Activated gamma-delta T cell (primary cell): ENCODE measurements around the gene HOXA13.
A peak's percentile ranks its signal among the peaks of the same experiment; 100 is the strongest.

Source experiments
- DNase-seq: peaks from one replicate; lab custom pipeline; 2025; lab: John Stamatoyannopoulos, UW

Gene HOXA13

DNA sequence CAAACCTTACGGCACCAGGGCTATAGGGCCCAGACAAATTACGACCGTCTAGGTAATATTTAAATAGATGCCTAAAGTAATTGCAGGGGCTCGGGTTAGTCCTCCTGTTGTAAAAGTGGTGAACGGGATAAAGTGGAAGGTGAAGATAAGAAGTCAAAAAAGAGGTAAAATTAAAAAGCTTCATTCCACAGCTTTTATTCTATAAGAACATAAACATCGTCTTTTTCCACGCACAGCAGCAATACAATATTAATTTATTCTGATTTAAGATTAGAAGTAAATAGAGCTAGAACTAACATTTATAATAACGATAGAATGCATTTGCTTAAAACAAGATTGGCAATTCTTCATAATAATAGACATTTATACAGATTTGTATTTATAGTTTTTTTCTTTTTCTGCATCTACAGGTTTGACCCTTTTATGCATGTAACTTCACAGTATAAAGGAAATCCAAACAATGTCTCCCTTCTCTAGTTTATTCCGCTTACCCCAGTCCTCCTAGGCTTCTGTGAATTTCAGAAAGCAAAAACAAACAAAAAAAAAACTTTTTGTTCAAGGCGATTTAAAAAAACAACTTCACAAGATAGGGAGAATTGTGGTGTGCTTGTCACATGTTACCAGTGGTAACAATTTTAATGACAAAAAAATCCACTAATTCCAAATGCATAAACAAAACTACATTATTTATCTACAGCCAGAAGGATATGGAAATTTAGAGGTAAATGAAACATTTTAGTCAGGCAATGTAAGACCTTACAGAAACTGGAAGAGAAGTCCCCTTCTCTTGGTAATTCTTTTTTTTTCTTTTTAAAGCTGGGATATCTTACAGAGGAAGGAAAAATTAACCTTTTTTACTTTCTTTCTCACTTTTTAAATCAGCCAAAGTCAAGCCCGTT is 29.2 kb downstream of the HOXA13 start:
- DNase-seq = no peak

DNA sequence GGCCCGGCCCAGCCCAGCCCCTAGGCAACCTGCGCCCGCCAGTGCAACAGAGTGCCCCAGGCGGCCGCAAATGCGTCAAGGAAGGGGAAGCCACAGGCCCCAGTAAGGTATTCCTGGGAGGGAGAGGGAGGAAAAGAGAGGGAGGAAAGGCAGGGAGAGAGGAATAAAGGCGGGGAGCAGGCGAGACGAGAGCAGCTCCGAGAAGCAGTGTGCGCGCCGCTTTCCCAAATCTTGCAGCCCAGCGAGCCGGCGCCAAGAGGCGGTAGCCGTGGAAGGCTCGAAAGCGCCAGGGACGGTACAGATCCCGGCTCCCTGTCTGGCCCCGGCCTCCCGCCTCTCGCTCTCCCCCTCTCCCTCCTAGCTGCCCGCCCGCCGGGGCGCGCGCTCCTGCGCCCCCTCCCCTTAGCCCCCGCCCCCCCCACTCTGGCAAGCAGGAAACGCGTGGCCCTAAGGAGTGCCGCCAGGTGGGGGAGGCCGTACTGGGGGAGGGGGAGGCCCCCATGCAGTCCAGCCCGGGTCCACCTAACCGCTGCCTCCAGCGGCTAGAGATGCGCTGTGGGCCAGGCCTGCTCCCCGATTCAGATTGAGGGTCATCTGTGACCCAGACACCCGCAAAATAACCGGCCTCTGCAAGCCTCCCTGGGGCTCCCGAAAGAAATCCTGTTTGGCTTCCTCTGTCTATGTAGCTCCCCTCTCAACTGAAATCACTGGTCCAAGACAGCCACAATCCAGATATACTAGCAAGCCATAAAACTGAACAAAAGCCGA is 30.0 kb downstream of the HOXA13 start:
- DNase-seq = no peak

- no peak for DNase-seq
These were observed 31.5 kb downstream of the HOXA13 start for GRCh38 chr7:27168265-27168947.

DNA sequence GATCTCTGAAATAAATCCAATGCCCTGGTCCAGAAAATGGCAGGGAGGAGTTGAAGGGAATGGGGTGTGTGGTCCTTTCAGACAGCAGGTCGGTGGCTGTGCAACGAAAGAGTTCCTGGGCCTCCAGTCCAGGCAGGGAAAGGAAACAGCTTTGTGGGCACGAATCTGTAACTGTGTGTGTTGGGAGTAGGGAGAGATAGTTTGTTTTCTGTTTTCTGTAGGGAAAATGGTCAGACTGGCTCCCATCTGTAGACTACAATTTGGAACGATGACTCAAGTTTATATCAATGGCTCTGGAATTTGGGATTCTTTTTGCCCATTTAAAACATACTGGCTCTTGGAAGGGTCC is 32.0 kb downstream of the HOXA13 start:
- no peak for DNase-seq

DNA sequence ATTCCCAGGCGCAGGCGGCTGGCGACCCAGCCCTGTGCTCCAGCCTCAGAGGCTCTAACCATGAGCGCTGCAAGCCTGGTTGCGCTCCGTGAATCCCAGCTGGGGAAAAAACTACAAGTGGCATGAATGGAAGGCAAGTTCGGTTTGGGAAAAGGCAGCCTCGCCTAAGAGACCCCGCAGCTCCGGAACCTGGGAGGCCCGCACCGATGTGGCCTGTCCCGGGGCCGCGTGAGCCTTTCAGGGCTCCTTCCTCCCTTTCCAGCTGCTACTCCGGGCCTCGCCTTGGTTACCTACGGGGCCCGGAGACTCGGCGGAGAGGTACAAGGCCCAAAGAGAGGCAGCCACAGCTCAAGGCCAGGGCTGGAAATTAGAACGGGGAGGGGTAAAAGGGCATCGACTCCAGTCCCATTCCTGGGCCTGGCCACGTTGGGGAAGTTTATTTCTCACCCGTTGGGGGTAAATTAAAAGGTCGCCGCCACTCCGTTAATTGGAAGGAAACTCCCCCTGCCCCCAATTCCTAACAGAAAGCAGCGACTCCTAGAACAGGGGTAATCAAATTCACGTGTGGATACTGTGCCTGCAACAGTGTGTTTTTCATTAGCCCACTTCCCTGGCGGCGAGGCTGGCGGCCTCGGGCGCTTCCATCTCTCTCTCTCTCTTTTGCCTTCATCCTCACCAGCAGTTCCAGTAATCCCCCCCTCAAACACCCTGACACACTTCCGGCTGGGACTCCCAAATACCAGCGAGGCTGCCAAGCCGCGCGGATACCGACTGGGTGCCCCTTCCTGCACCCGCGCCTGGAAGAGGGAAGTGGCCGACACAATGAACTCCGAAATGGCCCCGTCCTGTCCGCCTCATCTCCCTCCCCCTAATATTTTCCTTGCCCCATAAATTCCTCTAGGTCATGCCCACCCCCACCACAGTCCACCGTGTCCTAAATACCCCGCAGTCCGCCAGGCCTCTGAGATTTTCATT is 33.1 kb downstream of the HOXA13 start:
- no peak for DNase-seq

DNA sequence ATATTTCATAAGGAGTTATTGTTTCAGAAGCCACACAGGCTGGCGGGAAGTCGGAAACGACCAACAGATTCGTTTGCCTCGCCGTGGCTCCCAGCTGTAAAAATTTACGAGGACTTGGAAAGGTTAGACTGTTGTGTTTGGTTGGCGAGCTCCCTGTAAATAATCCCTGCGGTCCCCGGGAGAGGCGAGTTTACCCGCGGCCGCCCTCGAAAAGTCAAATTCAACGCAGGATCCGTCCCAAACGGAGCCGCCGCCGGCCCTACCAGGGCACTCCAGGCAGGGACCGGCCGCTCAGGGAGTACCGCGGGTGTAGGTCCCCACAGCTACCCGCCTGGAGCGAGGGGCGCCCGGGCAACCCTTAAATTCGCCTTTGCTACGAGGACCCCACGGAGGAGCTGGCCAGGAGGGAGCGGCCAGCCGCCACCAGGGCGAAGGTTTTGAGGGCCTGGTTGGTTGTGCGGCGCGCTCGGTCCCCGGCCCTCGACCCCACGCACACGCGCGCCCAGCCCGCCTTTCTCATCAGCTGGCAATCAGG is 33.8 kb downstream of the HOXA13 start:
- DNase-seq = no peak

DNA sequence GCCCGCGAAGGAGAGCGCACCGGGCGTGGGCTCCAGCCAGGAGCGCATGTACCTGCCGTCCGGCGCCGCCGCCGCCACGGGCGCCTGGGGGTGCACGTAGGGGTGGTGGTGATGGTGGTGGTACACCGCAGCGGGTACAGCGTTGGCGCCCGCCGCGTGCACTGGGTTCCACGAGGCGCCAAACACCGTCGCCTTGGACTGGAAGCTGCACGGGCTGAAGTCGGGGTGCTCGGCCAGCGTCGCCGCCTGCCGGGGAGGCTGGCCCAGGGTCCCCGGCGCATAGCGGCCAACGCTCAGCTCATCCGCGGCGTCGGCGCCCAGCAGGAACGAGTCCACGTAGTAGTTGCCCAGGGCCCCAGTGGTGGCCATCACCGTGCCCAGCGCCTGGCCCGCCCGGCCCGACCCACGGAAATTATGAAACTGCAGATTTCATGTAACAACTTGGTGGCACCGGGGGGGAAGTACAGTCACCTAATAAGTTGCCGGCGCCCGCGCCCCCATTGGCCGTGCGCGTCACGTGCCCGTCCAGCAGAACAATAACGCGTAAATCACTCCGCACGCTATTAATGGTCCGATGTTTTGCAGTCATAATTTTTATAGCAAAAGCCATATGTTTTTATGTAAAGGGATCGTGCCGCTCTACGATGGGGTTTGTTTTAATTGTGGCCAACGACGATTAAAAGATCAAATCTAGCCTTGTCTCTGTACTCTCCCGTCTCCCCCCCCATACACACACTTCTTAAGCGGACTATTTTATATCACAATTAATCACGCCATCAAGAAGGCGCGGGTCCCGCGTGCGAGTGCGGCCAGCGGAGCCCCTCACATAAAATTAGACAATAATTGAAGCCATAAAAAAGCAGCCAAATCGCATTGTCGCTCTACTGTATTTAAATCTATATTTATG is 34.5 kb downstream of the HOXA13 start, which contains the start of gene HOXA9:
Gene HOXA9 (minus strand): TSS at position 449 of the 907 bp plus-strand sequence. CDS start 80 bp downstream, at position 369.
- no peak for DNase-seq

- no peak for DNase-seq
These were observed 35.4 kb downstream of the HOXA13 start for GRCh38 chr7:27164367-27165088.

DNA sequence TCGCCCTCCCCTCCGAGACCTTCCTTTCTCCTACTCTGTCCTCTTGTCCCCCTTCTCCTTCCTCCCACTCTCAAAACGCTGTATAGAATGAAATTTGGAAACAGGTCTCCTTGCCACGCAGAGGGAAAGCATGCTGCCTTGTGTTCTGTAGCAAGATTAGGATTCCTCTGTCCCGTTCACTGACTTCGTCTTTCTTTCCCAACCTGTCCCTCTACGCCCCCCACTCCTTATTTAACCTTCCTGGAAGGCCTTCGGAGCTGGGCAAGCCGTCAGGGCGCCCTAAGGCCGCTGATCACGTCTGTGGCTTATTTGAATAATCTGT is 35.9 kb downstream of the HOXA13 start:
- no peak for DNase-seq

GRCh38 chr7:27163288-27164044 is 36.4 kb downstream of the HOXA13 start:
- DNase-seq = no peak

GRCh38 chr7:27162561-27163287 is 37.2 kb downstream of the HOXA13 start:
- DNase-seq = no peak

GRCh38 chr7:27161721-27162560 is 38.0 kb downstream of the HOXA13 start:
- DNase-seq = no peak

- DNase-seq = no peak
These were observed 38.6 kb downstream of the HOXA13 start for GRCh38 chr7:27161214-27161720.

DNA sequence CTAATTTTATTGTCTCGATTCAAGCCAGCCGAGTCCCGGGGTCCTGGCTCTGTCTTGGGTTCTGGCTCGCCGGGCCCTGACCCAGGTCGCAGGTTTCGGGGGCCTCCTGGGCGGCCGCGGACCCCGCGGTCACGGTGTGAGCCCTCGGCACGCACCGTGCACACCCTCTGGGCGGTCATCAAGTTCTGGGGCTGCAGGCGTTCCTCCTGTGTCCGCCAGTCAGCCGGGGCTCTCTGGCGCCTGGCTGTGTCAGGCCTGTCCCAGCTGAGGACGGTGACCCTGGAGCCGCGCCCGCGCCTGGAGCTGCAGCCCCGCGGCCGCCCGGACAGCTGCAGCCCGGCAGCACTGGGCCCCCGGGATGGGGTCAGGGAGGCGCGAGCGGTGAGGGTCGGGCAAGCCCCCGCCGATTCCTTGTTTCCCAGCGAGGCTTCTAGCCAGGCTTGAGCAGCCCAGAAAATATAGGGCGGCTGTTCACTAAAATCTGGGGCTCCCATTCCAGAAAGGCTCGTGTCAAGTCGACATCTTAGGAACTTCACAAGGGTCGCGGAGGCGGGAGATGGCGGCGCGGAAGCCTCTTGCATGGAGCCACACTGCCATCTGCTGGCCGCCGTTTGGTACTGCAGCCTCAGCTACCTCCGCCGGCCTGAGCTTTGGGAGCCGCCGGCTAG is 39.2 kb downstream of the HOXA13 start:
- peak; percentile 65 for DNase-seq

GRCh38 chr7:27160145-27160545 is 39.7 kb downstream of the HOXA13 start:
- no peak for DNase-seq
